IPS-NIHi11 (cell line): ENCODE data around the gene TLN1.

ENCODE experiments used
- DNase-seq: peaks from one replicate; pipeline ENCODE4 v3.0.0; 2012; ENCODE audit warnings: mixed read lengths, low spot score

Gene TLN1

GRCh38 chr9:35732185-35732799 is at the start of gene TLN1, which contains the start of gene CREB3:
Gene TLN1 (minus strand): TSS chr9:35732195. CDS start chr9:35725694, 6,501 bp downstream.
Gene CREB3 (plus strand): TSS chr9:35732666. CDS start chr9:35732773, 107 bp downstream.
- DNase-seq: peak; percentile 95

GRCh38 chr9:35781066-35781465 is 49.1 kb upstream of the TLN1 start:
- DNase-seq: no peak

GRCh38 chr9:35778496-35778895 is 46.5 kb upstream of the TLN1 start:
- no peak for DNase-seq

GRCh38 chr9:35776018-35776417 is 44.0 kb upstream of the TLN1 start:
- DNase-seq: peak; percentile 28

GRCh38 chr9:35774907-35775635 is 43.1 kb upstream of the TLN1 start:
- DNase-seq: peak; percentile 25

GRCh38 chr9:35771943-35772342 is 39.9 kb upstream of the TLN1 start:
- DNase-seq: no peak

GRCh38 chr9:35771534-35771933 is 39.5 kb upstream of the TLN1 start:
- DNase-seq: no peak

GRCh38 chr9:35771075-35771433 is 39.1 kb upstream of the TLN1 start:
- DNase-seq: no peak

GRCh38 chr9:35769763-35770162 is 37.8 kb upstream of the TLN1 start:
- no peak for DNase-seq

- no peak for DNase-seq
Measured at GRCh38 chr9:35767458-35767857, 35.5 kb upstream of the TLN1 start.

- no peak for DNase-seq
Measured at GRCh38 chr9:35766997-35767396, 35.0 kb upstream of the TLN1 start.

- DNase-seq: no peak
Measured at GRCh38 chr9:35763803-35764202, 31.8 kb upstream of the TLN1 start.

- no peak for DNase-seq
Measured at GRCh38 chr9:35763181-35763580, 31.2 kb upstream of the TLN1 start.

- DNase-seq: no peak
Measured at GRCh38 chr9:35760651-35761050, 28.7 kb upstream of the TLN1 start.

- no peak for DNase-seq
Measured at GRCh38 chr9:35759795-35760194, 27.8 kb upstream of the TLN1 start.

GRCh38 chr9:35758475-35759050 is 26.6 kb upstream of the TLN1 start:
- no peak for DNase-seq

- no peak for DNase-seq
Measured at GRCh38 chr9:35757892-35758275, 25.9 kb upstream of the TLN1 start.

GRCh38 chr9:35757226-35757891 is 25.4 kb upstream of the TLN1 start:
- peak; percentile 63 for DNase-seq

- peak; percentile 73 for DNase-seq
Measured at GRCh38 chr9:35756275-35757225, 24.6 kb upstream of the TLN1 start.

- DNase-seq: no peak
Measured at GRCh38 chr9:35755071-35755470, 23.1 kb upstream of the TLN1 start.

- no peak for DNase-seq
Measured at GRCh38 chr9:35754264-35754663, 22.3 kb upstream of the TLN1 start, which contains the start of gene MSMP. Gene MSMP (minus strand): TSS chr9:35754276. CDS start chr9:35754129, 147 bp downstream.

- DNase-seq: no peak
Measured at GRCh38 chr9:35753466-35753865, 21.5 kb upstream of the TLN1 start.
